HUES6 (cell line): ENCODE data around the gene RNASE11.
A peak's percentile ranks its signal among the peaks of the same experiment; 100 is the strongest.

Experiments
- H3K27ac ChIP-seq: 2 replicates; pipeline ENCODE4 v1.7.0; 2013; ENCODE audit warnings: low read depth, mild to moderate bottlenecking, low read length, inconsistent platforms
- H3K27me3 ChIP-seq: 2 replicates; pipeline ENCODE4 v1.6.1; 2013; ENCODE audit warnings: low read length; ENCODE audit not compliant: control insufficient read depth, insufficient read depth
- H3K36me3 ChIP-seq: 2 replicates; pipeline ENCODE4 v1.6.1; 2013; ENCODE audit warnings: low read length; ENCODE audit not compliant: control insufficient read depth, insufficient read depth
- H3K4me1 ChIP-seq: 2 replicates; pipeline ENCODE4 v1.6.1; 2013; ENCODE audit warnings: low read length; ENCODE audit not compliant: control insufficient read depth, insufficient read depth
- H3K4me3 ChIP-seq: 2 replicates; pipeline ENCODE4 v1.5.1; 2013; ENCODE audit warnings: low read depth, low read length
- H3K9ac ChIP-seq: one replicate; pipeline ENCODE4 v1.6.1; 2013; ENCODE audit warnings: mild to moderate bottlenecking, low read length
- H3K9me3 ChIP-seq: 2 replicates; pipeline ENCODE4 v1.6.1; 2013; ENCODE audit warnings: low read depth, low read length; ENCODE audit not compliant: control insufficient read depth, insufficient read depth

Gene RNASE11

GRCh38 chr14:20613094-20614037 is 25.6 kb upstream of the RNASE11 start:
- H3K4me1 ChIP-seq: peaks cover 8% of the 10 kb centered on the region; the same call in 1 of the 2 replicates
- H3K9me3 ChIP-seq: no peaks in the 10 kb centered on the region
- H3K9ac ChIP-seq: peak overlapping the region; percentile 83
- no peaks in the 10 kb centered on the region for H3K36me3 ChIP-seq
- H3K4me3 ChIP-seq: peak overlapping the region; percentile 95
- 0 out of 2 replicates have a peak overlapping the region, but pooled peaks have one; percentile 8 for H3K27ac ChIP-seq
- H3K27me3 ChIP-seq: no peaks in the 10 kb centered on the region

DNA sequence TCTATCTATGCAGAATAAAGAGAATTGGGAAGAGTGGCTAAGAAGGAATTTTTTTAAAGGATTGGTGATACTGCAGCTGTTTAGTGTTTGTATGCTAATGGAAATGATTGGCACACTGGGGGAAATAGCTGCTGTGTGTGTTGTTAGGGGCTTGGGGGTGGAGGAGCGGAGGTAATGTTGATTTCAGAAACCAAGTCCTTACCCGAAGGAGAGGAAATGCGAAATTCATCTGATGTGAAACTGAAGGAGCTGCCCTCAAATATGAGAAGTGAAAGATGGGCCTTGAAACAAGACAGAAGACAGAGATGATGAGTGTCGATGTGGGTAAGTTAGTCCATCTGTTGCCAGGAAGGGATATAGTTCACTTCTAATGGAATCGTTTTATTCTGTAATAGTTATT is 24.6 kb upstream of the RNASE11 start:
- no peaks in the 10 kb centered on the region for H3K9me3 ChIP-seq
- no peak overlapping the region for H3K27ac ChIP-seq
- H3K27me3 ChIP-seq: no peaks in the 10 kb centered on the region
- no peak overlapping the region for H3K9ac ChIP-seq
- H3K36me3 ChIP-seq: no peaks in the 10 kb centered on the region
- H3K4me3 ChIP-seq: no peak overlapping the region
- H3K4me1 ChIP-seq: peaks cover 12% of the 10 kb centered on the region; the same call in 1 of the 2 replicates

DNA sequence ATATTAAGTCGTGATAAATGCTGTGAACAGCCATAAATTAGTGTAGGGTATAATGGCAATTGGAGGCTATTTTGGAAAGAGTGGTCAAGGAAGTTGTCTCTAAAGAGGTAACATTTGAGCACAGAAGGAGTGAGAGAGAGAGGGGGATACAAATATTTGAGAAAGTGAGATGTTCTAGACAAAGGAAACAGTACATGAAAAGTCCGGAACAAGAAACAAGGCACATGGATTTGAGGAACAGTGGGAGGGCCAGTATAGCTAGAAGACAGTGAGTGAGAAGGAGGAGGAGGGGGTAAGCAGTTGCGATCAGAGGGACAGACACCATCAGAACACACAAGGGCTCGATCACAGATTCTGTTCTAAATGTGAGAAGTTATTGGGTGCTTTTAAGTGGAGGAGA is 23.5 kb upstream of the RNASE11 start:
- Histone ChIP-seq H3K4me1 (peaks cover 16% of the 10 kb centered on the region; the same call in 1 of the 2 replicates), H3K4me3 (no peak overlapping the region), H3K27ac (no peak overlapping the region), H3K27me3 (no peaks in the 10 kb centered on the region), H3K36me3 (no peaks in the 10 kb centered on the region), H3K9ac (no peak overlapping the region), H3K9me3 (no peaks in the 10 kb centered on the region)

GRCh38 chr14:20610002-20610765 is 22.4 kb upstream of the RNASE11 start:
- no peaks in the 10 kb centered on the region for H3K27me3 ChIP-seq
- H3K27ac ChIP-seq: no peak overlapping the region
- no peaks in the 10 kb centered on the region for H3K36me3 ChIP-seq
- no peaks in the 10 kb centered on the region for H3K9me3 ChIP-seq
- H3K4me3 ChIP-seq: peak overlapping the region; percentile 91
- H3K4me1 ChIP-seq: peaks cover 16% of the 10 kb centered on the region; the same call in 1 of the 2 replicates
- H3K9ac ChIP-seq: peak overlapping the region; percentile 69

DNA sequence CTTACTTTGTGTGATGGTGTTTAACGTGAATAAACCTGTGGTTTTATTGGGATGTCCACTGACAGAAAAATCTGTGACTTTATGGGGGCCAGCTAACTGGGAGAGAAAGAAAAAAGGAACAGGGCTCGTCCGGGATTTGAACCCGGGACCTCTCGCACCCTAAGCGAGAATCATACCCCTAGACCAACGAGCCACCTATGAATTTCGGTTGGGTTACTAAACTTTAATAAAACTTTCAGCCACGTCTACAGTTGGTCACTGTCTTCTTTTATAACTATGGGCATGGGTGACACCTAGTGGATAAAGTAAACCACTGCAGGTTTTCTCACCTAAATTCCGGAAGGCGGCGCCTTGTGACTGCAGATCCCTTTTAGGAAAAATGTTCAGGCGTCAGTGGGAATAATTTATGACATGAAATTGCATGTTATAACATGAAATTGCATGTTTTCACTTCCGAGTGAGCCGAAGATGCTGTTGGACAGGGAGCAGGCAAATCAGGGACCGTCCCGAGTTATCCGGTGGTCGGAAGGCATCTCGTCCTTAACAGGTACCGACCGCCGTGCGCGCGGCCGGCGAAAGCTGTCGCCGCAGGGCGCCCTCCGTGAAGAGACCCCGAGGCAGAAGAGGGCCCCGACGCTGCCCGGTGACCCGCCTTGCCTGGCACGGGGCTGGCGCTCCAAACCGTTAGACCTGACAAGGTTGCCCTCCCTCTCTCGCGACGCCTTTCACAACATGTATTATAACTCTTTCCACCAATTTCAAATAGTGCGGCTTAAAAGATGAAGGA is 21.6 kb upstream of the RNASE11 start:
- Histone ChIP-seq H3K27ac (no peak overlapping the region), H3K4me1 (peaks cover 13% of the 10 kb centered on the region; the same call in 1 of the 2 replicates), H3K9me3 (no peaks in the 10 kb centered on the region), H3K27me3 (no peaks in the 10 kb centered on the region), H3K36me3 (no peaks in the 10 kb centered on the region), H3K9ac (peak overlapping the region; percentile 69), H3K4me3 (peak overlapping the region; percentile 91)

DNA sequence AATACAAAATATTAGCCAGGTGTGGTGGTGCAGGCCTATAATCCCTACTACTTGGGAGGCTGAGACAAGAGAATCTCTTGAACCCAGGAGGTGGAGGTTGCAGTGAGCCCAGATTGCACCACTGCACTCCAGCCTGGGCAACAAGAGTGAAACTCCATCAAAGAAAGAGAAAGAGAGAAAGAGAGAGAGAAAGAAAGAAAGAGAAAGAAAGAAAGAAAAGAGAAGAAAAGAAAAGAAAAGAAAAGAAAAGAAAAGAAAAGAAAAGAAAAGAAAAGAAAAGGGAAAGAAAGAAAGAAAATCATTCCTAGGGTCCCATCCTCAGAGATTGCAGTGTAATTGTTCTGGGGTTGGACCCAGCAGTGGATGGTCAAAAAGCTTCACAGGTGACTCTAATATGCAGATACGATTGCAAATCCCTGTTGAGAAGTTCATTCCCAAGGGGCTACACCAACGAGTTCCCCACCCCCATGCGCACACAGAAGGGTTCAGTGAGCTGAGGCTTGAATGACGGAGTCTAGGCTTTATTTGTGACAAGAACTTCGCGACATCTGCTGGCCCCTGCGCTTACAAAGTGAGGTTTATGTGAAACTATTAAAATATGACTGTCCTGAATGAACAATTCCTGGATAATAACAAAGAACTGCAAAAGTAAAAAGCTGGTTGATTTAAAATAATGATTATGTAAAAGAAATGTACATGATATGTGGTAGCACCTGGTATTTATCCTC is 20.7 kb upstream of the RNASE11 start:
- no peaks in the 10 kb centered on the region for H3K27me3 ChIP-seq
- no peaks in the 10 kb centered on the region for H3K9me3 ChIP-seq
- peaks cover 13% of the 10 kb centered on the region; the same call in 1 of the 2 replicates for H3K4me1 ChIP-seq
- no peaks in the 10 kb centered on the region for H3K36me3 ChIP-seq
- peak overlapping the region; percentile 22; the same call in 1 of the 2 replicates for H3K4me3 ChIP-seq
- H3K27ac ChIP-seq: no peak overlapping the region
- no peak overlapping the region for H3K9ac ChIP-seq

DNA sequence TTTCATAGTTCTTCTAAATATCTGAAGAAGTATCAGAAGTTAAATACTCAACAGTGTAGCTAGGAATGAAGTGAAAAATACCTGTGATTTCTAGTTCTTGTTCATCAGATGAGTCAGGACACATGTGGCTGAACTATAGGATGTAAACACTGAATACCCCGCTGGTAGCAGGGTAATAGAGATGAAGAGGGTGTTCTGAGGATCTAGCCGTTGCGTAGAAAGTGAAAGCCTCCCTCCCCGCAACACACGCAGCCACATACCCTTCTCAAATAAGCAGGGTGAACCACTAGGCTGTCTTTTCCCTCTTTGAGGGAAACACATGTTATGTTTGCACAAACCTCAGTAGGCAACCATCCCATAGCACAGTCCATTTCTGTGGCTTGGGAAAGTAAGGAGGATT is 19.8 kb upstream of the RNASE11 start:
- Histone ChIP-seq H3K9me3 (no peaks in the 10 kb centered on the region), H3K4me1 (peaks cover 13% of the 10 kb centered on the region; the same call in 1 of the 2 replicates), H3K4me3 (no peak overlapping the region), H3K27ac (no peak overlapping the region), H3K9ac (no peak overlapping the region), H3K36me3 (no peaks in the 10 kb centered on the region), H3K27me3 (no peaks in the 10 kb centered on the region)

GRCh38 chr14:20606902-20607242 is 19.1 kb upstream of the RNASE11 start:
- H3K36me3 ChIP-seq: no peaks in the 10 kb centered on the region
- no peaks in the 10 kb centered on the region for H3K9me3 ChIP-seq
- H3K4me1 ChIP-seq: peaks cover 13% of the 10 kb centered on the region; the same call in 1 of the 2 replicates
- no peaks in the 10 kb centered on the region for H3K27me3 ChIP-seq
- no peak overlapping the region for H3K27ac ChIP-seq
- no peak overlapping the region for H3K9ac ChIP-seq
- H3K4me3 ChIP-seq: no peak overlapping the region

- Histone ChIP-seq H3K27ac (no peak overlapping the region), H3K36me3 (no peaks in the 10 kb centered on the region), H3K9me3 (no peaks in the 10 kb centered on the region), H3K4me1 (peaks cover 13% of the 10 kb centered on the region; the same call in 1 of the 2 replicates), H3K27me3 (no peaks in the 10 kb centered on the region), H3K9ac (no peak overlapping the region), H3K4me3 (no peak overlapping the region)
Observed at GRCh38 chr14:20606190-20606901, 18.5 kb upstream of the RNASE11 start.
